Retinal pigment epithelial cell (primary cell): ENCODE results near the gene UCHL3.

Source experiments
- DNase-seq: peaks from one replicate; pipeline ENCODE4 v3.0.0-alpha.2; 2010; ENCODE audit warnings: low read depth
- H3K4me3 ChIP-seq: 2 replicates; pipeline ENCODE4 v1.5.1; 2011; ENCODE audit warnings: mild to moderate bottlenecking, low read length, control low read depth, moderate library complexity
- TF ChIP-seq, protein P1 (sequence below): conservative IDR thresholded peaks from 2 replicates; pipeline ENCODE4 v1.5.1; 2011; ENCODE audit warnings: low read depth, low read length, control low read depth, inconsistent platforms

UCHL3 gene

DNA sequence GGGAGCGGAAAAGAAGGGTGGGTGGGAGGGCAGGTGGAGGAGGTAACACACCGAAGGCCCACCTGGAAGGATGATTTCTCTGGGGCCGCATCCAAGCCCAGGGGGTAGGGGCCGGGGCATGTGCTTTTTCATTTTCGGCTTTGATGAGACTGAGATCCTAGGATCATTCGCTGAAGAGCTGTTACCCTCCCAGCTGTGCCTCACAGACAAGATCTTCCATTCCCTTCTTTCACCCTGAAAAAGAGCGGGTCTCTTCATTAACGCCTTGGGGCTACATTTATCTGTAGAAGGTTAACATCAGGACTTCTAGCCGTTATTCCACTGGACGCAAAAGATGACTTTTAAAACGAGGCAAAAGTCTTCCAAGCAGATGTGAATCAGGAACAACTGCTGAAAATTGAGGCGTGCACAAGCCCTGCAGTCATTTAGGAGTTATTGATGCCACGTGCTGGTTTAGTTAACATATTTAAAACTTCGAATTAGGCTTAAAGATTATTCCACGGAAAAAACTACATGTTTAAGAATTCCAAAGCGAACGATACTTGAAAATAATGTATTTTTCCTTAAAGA lies 87.7 kb downstream of the UCHL3 start:
- TF ChIP-seq, protein P1, sequence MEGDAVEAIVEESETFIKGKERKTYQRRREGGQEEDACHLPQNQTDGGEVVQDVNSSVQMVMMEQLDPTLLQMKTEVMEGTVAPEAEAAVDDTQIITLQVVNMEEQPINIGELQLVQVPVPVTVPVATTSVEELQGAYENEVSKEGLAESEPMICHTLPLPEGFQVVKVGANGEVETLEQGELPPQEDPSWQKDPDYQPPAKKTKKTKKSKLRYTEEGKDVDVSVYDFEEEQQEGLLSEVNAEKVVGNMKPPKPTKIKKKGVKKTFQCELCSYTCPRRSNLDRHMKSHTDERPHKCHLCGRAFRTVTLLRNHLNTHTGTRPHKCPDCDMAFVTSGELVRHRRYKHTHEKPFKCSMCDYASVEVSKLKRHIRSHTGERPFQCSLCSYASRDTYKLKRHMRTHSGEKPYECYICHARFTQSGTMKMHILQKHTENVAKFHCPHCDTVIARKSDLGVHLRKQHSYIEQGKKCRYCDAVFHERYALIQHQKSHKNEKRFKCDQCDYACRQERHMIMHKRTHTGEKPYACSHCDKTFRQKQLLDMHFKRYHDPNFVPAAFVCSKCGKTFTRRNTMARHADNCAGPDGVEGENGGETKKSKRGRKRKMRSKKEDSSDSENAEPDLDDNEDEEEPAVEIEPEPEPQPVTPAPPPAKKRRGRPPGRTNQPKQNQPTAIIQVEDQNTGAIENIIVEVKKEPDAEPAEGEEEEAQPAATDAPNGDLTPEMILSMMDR: no peak
- DNase-seq: no peak
- H3K4me3 ChIP-seq: peak overlapping the region; percentile 64

DNA sequence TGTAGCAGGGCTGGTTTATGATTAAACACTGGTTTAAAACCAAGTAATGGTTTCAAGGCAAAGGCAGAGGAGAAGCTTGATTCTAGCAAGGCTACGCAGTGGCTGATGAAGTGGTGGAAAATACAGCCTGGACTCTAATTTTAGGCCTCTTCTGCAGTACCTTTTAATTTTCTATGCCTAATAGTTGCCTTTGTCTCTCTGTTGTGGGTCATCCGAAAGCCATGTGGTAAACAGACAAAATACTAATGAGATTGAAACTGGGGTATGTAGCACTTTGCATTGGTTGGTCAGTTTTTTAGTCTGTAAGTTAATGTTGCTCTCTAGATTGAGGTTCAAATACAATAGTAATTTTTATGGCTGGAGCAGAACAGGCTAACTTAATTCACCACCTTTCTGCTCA lies 89.9 kb downstream of the UCHL3 start:
- H3K4me3 ChIP-seq: no peak overlapping the region
- TF ChIP-seq, protein P1: no peak
- DNase-seq: no peak

DNA sequence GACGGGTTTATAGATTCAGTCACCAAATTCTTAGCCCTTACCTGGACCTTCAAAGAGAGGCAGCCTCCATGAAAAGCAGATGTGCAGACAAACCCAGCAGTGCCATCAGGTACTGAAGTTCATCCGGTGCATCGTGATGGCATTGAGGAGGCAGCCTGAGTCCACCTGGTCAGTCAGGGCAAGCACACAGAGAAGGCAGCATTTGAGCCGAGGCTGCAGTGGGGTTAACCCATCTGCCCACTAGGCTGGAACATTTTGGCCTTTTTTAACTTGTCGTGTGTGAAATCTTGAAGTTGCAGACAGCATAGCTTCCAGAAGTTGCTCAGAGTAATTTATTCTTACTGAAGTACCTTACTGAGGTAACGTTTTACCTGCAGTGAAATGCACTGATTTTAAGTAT lies 91.4 kb downstream of the UCHL3 start:
- TF ChIP-seq, protein P1: no peak
- H3K4me3 ChIP-seq: no peak overlapping the region
- DNase-seq: no peak

DNA sequence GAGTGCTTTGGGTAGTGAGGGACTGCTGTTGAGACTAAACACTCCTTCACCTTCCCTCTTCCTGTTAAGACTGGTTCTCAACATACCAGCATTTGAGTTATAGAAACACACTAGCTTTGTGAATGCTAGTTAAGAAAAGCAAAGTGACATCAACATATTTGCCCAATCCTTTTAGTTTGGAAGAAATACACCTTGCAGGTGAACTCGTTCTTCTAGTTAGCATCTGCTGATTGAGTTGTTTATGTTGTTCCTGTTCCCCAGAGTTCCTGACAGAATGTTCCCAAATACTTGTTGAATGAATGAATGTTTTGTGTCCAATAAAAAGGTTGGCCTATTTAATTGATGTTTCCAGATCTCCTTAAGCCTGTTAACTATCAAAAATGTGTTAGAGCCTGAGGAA lies 93.6 kb downstream of the UCHL3 start:
- no peak overlapping the region for H3K4me3 ChIP-seq
- TF ChIP-seq, protein P1: no peak
- no peak for DNase-seq

DNA sequence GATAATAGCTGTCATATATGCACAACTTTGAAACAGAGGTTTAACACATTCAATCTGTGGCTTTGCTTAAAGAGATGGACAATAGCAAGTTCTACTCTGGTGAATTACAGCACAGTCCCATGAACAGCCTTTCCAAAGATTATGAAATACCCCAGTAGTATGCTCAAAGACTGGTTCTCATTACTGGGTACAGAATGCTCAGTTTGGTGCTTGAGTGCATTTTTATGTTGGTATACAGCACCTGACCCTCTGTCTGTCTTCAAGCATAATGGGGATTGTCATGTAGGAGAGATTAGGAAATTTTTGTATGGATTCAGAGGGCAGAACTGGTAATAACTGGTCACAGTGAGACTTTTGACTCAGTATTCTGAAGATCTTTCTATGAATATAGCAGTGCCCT lies 94.1 kb downstream of the UCHL3 start:
- TF ChIP-seq, protein P1: no peak
- no peak for DNase-seq
- H3K4me3 ChIP-seq: no peak overlapping the region

DNA sequence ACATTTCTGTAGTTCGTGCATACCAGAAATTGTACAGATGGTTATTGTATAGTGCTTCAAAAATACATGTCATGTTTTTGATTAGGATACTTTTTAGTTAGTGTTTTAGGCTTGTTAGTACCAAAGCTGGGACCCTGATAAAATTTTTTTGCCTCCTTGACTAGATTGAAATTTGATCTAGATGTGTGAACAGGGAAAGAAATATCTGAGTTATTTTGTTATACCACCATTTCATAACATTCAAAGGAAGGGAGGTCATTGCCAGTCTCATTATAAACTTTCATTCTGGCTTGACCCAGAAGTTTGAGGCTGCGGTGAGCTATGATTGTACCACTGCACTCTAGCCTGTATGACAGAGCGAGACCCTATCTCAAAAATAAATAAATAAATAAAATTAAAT lies 95.5 kb downstream of the UCHL3 start:
- H3K4me3 ChIP-seq: no peak overlapping the region
- TF ChIP-seq, protein P1: no peak
- DNase-seq: no peak

DNA sequence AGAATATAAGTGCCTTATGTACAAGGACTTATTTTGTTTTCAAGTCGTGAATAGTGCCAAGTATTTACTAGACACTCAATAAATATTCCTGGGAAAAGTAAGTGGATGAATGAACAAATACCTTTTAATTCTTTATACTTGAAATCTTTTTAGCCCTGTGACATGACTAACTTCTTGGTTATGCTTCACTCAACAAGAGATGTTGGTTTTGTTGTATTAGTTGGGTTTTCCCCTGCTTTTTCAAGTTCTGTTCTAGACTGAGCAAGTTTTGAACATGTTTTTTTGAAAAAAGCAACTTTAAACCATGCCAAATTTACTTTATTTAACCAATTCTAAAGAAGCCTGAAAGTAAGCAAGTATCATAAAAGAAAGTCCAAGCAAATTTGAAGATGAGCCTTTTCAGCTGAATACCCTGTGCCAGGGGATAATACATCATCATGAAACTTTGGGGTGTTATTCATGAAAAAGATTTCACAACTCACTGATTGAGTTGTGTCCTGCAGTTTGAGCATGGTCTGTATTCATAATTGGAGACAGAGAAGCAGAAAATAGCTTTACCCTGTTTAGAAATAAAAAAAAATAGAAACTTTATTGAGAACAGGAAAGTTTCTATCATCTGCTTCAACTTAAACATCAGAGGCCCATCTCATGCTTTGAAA lies 97.7 kb downstream of the UCHL3 start:
- no peak overlapping the region for H3K4me3 ChIP-seq
- TF ChIP-seq, protein P1: no peak
- DNase-seq: no peak
